Measurements from ENCODE around the gene SPRED1. TPM values are rescaled to one million over a fixed set of nuclear protein-coding genes. Genes with fewer than 3 reads are reported as not detected.

The SPRED1 gene
- total RNA-seq, 1 donor from 2014 or later: 29.3 TPM

- no peaks in the 10 kb centered on the region for H3K9me3 Mint-ChIP-seq (ENCODE audit: unreplicated experiment)
- no peak overlapping the region for H3K4me3 Mint-ChIP-seq (ENCODE audit: unreplicated experiment)
- H3K27ac Mint-ChIP-seq (ENCODE audit: unreplicated experiment): no peak overlapping the region
- H3K27me3 Mint-ChIP-seq (ENCODE audit: unreplicated experiment): no peaks in the 10 kb centered on the region
- H3K4me1 Mint-ChIP-seq (ENCODE audit: unreplicated experiment): peaks cover 23% of the 10 kb centered on the region
- no peaks in the 10 kb centered on the region for H3K36me3 Mint-ChIP-seq (ENCODE audit: low read depth, unreplicated experiment)
- no peak for DNase-seq (ENCODE audit: low spot score)
- TF ChIP-seq, protein P1, sequence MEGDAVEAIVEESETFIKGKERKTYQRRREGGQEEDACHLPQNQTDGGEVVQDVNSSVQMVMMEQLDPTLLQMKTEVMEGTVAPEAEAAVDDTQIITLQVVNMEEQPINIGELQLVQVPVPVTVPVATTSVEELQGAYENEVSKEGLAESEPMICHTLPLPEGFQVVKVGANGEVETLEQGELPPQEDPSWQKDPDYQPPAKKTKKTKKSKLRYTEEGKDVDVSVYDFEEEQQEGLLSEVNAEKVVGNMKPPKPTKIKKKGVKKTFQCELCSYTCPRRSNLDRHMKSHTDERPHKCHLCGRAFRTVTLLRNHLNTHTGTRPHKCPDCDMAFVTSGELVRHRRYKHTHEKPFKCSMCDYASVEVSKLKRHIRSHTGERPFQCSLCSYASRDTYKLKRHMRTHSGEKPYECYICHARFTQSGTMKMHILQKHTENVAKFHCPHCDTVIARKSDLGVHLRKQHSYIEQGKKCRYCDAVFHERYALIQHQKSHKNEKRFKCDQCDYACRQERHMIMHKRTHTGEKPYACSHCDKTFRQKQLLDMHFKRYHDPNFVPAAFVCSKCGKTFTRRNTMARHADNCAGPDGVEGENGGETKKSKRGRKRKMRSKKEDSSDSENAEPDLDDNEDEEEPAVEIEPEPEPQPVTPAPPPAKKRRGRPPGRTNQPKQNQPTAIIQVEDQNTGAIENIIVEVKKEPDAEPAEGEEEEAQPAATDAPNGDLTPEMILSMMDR (IDR thresholded peaks at IDR 0.05; ENCODE audit: unreplicated experiment): no peak
Observed at GRCh38 chr15:38243278-38244055, 9.2 kb upstream of the SPRED1 start.

GRCh38 chr15:38247336-38247735 is 5.3 kb upstream of the SPRED1 start:
- TF ChIP-seq, protein P1 (IDR thresholded peaks at IDR 0.05; ENCODE audit: unreplicated experiment): no peak
- Mint-ChIP-seq H3K36me3 (ENCODE audit: low read depth, unreplicated experiment) (peaks cover 5% of the 10 kb centered on the region), H3K27ac (ENCODE audit: unreplicated experiment) (no peak overlapping the region), H3K4me1 (ENCODE audit: unreplicated experiment) (peaks cover 30% of the 10 kb centered on the region), H3K4me3 (ENCODE audit: unreplicated experiment) (no peak overlapping the region), H3K9me3 (ENCODE audit: unreplicated experiment) (no peaks in the 10 kb centered on the region), H3K27me3 (ENCODE audit: unreplicated experiment) (peaks cover 10% of the 10 kb centered on the region)
- DNase-seq (ENCODE audit: low spot score): no peak

DNA sequence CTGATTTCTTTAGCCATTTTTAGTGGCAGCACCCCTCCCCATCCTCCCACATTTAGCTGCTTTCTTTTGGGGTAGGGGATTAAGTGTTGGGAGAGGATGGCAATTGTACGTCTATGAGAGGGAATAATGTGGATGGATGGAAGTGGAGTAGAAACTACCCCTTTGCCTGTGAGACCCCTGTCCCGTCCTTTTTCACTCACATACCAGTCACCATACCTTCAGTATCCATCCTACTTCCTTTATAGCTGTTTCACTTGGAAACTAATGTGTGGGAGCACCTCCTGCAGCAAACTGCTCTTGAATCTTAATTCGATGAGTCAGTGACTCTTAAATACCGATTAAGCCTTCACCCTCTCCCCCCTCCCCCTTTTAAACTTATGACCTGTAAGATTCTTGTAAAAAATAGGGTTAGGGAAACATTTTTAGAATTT is 730 bp downstream of the SPRED1 start:
- H3K27me3 Mint-ChIP-seq (ENCODE audit: unreplicated experiment): peaks cover 21% of the 10 kb centered on the region
- TF ChIP-seq, protein P1 (IDR thresholded peaks at IDR 0.05; ENCODE audit: unreplicated experiment): no peak
- H3K4me3 Mint-ChIP-seq (ENCODE audit: unreplicated experiment): peak overlapping the region; percentile 100
- no peak for DNase-seq (ENCODE audit: low spot score)
- H3K27ac Mint-ChIP-seq (ENCODE audit: unreplicated experiment): peak overlapping the region; percentile 97
- H3K36me3 Mint-ChIP-seq (ENCODE audit: low read depth, unreplicated experiment): peaks cover 10% of the 10 kb centered on the region
- H3K9me3 Mint-ChIP-seq (ENCODE audit: unreplicated experiment): no peaks in the 10 kb centered on the region
- peaks cover 36% of the 10 kb centered on the region for H3K4me1 Mint-ChIP-seq (ENCODE audit: unreplicated experiment)

DNA sequence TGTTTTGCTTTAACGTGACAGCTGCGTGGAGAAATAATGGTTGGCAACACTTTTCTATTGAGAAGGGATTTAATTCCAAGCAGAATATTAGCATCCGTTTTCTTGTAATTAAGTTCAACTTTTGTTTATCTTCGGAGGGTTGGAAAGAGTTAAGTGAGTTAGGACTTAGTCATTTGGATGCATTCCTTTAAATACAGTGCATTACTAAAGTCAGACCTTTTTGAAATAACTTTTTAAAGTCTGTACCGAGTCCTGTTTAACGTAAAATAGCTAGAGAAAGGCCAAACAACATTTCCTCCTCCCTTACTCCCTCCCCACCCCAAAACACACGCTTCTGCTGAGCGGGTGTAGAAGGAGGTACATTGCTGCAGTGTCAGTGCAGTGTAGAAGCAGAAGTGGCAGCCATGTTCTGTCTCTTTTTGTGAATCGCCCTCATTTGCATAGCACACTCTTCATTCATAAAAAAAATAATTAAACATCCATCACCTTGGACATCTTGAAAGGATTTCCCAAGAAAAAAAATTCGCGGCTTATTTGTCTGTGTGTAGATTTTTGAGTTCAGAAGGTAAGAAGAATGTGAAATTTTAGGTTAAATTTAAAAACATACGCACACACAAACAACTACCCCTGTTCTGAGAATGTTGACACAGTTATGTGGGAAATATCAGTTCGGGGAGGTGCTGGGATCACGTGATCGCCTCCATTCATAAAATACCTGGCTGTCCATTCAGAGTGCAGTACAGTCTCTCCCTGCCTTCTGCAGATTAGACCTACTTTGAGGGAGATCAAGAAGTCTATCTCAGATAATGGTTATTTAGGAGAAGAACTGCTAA is 1.6 kb downstream of the SPRED1 start:
- TF ChIP-seq, protein P1 (IDR thresholded peaks at IDR 0.05; ENCODE audit: unreplicated experiment): no peak
- H3K27ac Mint-ChIP-seq (ENCODE audit: unreplicated experiment): peak overlapping the region; percentile 97
- peaks cover 10% of the 10 kb centered on the region for H3K36me3 Mint-ChIP-seq (ENCODE audit: low read depth, unreplicated experiment)
- H3K9me3 Mint-ChIP-seq (ENCODE audit: unreplicated experiment): no peaks in the 10 kb centered on the region
- H3K4me1 Mint-ChIP-seq (ENCODE audit: unreplicated experiment): peaks cover 34% of the 10 kb centered on the region
- peak overlapping the region; percentile 100 for H3K4me3 Mint-ChIP-seq (ENCODE audit: unreplicated experiment)
- DNase-seq (ENCODE audit: low spot score): peak; percentile 8
- H3K27me3 Mint-ChIP-seq (ENCODE audit: unreplicated experiment): peaks cover 21% of the 10 kb centered on the region
